ENCODE measurements around the gene HMMR. TPM values are rescaled to one million over a fixed set of nuclear protein-coding genes. Genes with fewer than 3 reads are reported as not detected.

Gene HMMR
- total RNA-seq, 4 donors from 2014 or later: 0.16 to 1.4 (median 0.54) TPM; not detected in 1

- 96 to 100% methylated on average over 2 to 3 of the region's 3 CpGs for WGBS, 2 donors (ENCODE audit: low coverage in 1 of 2)
- Histone ChIP-seq H3K4me1 (peaks cover 8 to 49% (median 12%) of the 10 kb centered on the region in 3 donors), H3K27me3 (no peaks in the 10 kb centered on the region), H3K4me3 (no peak overlapping the region), H3K9me3 (no peaks in the 10 kb centered on the region), H3K36me3 (peaks cover 3 to 50% of the 10 kb centered on the region in 2 donors), H3K27ac (no peak overlapping the region)
- ATAC-seq: no peak
- TF ChIP-seq POLR2A (IDR thresholded peaks at IDR 0.05): no peak
- TF ChIP-seq POLR2AphosphoS5 (IDR thresholded peaks at IDR 0.05): no peak
- no peak for TF ChIP-seq EP300 (IDR thresholded peaks at IDR 0.05)
- no peak for TF ChIP-seq CTCF (IDR thresholded peaks at IDR 0.05)
Observed at GRCh38 chr5:163440954-163441353, 19.5 kb upstream of the HMMR start.

GRCh38 chr5:163444526-163444925 is 15.9 kb upstream of the HMMR start:
- peaks cover 6 to 80% of the 10 kb centered on the region in 2 donors for H3K36me3 ChIP-seq
- no peak overlapping the region for H3K27ac ChIP-seq
- no peaks in the 10 kb centered on the region for H3K9me3 ChIP-seq
- H3K4me3 ChIP-seq: no peak overlapping the region
- H3K4me1 ChIP-seq: peaks cover 0 to 25% (median 7%) of the 10 kb centered on the region in 3 donors
- ATAC-seq: no peak
- 89 to 100% methylated on average over 1 of the region's 1 CpG for WGBS, 2 donors (ENCODE audit: low coverage in 1 of 2)
- H3K27me3 ChIP-seq: no peaks in the 10 kb centered on the region
- TF ChIP-seq CTCF (IDR thresholded peaks at IDR 0.05) (no peak), EP300 (IDR thresholded peaks at IDR 0.05) (no peak), POLR2AphosphoS5 (IDR thresholded peaks at IDR 0.05) (no peak), POLR2A (IDR thresholded peaks at IDR 0.05) (no peak)

DNA sequence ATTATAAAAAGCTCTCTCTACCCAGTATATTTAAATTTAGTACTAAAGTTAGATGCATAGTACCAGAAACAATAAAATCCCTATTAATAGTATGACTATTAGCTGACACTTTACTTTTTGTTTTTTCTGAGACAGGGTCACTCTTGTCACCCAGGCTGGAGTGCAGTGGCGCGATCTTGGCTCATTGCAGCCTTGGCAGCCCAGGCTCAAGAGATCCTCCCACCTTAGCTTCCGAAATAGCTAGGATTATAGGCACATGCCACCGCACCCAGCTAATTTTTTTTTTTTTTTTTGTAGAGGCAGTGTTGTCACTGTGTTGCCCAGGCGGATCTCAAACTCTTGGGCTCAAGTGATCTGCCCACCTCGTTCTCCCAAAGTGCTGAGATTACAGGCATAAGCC is 15.1 kb upstream of the HMMR start:
- H3K36me3 ChIP-seq: peaks cover 6 to 88% of the 10 kb centered on the region in 2 donors

DNA sequence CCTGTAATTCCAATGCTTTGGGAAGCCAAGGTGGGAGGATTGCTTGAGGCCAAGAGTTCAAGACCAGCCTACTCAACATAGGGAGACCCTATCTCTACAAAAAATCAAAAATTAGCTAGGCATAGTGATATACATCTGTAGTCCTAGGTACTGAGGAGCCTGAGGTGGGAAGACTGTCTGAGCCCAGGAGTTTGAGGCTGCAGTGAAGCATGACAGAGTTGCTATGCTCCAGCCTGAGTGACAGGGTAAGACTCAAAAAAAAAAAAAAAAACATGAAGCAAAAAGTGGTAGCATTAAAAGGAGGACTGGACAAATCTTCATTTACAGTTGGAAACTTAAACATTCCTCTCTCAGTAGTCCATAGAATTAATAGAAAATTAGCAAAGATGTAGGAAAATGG is 13.2 kb upstream of the HMMR start:
- peaks cover 0 to 5% (median 0%) of the 10 kb centered on the region in 3 donors for H3K4me1 ChIP-seq
- TF ChIP-seq CTCF (IDR thresholded peaks at IDR 0.05): no peak
- TF ChIP-seq POLR2AphosphoS5 (IDR thresholded peaks at IDR 0.05): no peak
- no peaks in the 10 kb centered on the region for H3K9me3 ChIP-seq
- H3K27me3 ChIP-seq: no peaks in the 10 kb centered on the region
- no peak overlapping the region for H3K27ac ChIP-seq
- H3K4me3 ChIP-seq: no peak overlapping the region
- no peak for ATAC-seq
- H3K36me3 ChIP-seq: peaks cover 5 to 91% of the 10 kb centered on the region in 2 donors

More for the DNA sequence above, 15.1 kb upstream of the HMMR start:
- WGBS, 2 donors (ENCODE audit: low coverage in 1 of 2): 66 to 67% methylated on average over 4 of the region's 6 CpGs
- H3K27ac ChIP-seq: no peak overlapping the region
- TF ChIP-seq CTCF (IDR thresholded peaks at IDR 0.05): no peak
- no peak for TF ChIP-seq POLR2AphosphoS5 (IDR thresholded peaks at IDR 0.05)
- TF ChIP-seq POLR2A (IDR thresholded peaks at IDR 0.05): no peak
- TF ChIP-seq EP300 (IDR thresholded peaks at IDR 0.05): no peak
- H3K9me3 ChIP-seq: no peaks in the 10 kb centered on the region
- H3K4me3 ChIP-seq: no peak overlapping the region
- no peaks in the 10 kb centered on the region for H3K27me3 ChIP-seq
- ATAC-seq: no peak
- H3K4me1 ChIP-seq: peaks cover 0 to 17% (median 0%) of the 10 kb centered on the region in 3 donors

GRCh38 chr5:163447875-163448274 is 12.6 kb upstream of the HMMR start:
- Histone ChIP-seq H3K4me1 (peaks cover 0 to 5% (median 0%) of the 10 kb centered on the region in 3 donors), H3K9me3 (no peaks in the 10 kb centered on the region), H3K27me3 (no peaks in the 10 kb centered on the region), H3K4me3 (no peak overlapping the region), H3K36me3 (peaks cover 3 to 90% of the 10 kb centered on the region in 2 donors), H3K27ac (no peak overlapping the region)
- TF ChIP-seq EP300 (IDR thresholded peaks at IDR 0.05) (no peak), CTCF (IDR thresholded peaks at IDR 0.05) (no peak), POLR2AphosphoS5 (IDR thresholded peaks at IDR 0.05) (no peak), POLR2A (IDR thresholded peaks at IDR 0.05) (no peak)
- ATAC-seq: no peak
- WGBS, 2 donors (ENCODE audit: low coverage in 1 of 2): 48 to 66% methylated on average over 3 of the region's 3 CpGs

All from gastroesophageal sphincter (tissue), 4 donors.